GM06990 (cell line): ENCODE data around the gene SYNE2.

Source experiments
- DNase-seq: peaks from one replicate; pipeline ENCODE4 v3.0.0-alpha.2; 2011; ENCODE audit not compliant: insufficient read length; ENCODE audit errors: extremely low read depth
- H3K27me3 ChIP-seq: replicated peaks from 2 replicates; pipeline ENCODE4 v1.6.0; 2011; ENCODE audit warnings: low read length; ENCODE audit not compliant: control insufficient read depth, insufficient read depth
- H3K36me3 ChIP-seq: 2 replicates; pipeline ENCODE4 v1.5.1; 2011; ENCODE audit warnings: low read length; ENCODE audit not compliant: control insufficient read depth, insufficient read depth
- H3K4me3 ChIP-seq: replicated peaks from 2 replicates; pipeline ENCODE4 v1.5.1; 2011; ENCODE audit warnings: low read depth, mild to moderate bottlenecking, control low read depth, low read length
- TF ChIP-seq, protein P1 (sequence below): IDR thresholded peaks from 2 replicates; pipeline ENCODE4 v1.5.1; 2011; ENCODE audit warnings: low read length, control low read depth, mild to moderate bottlenecking, inconsistent platforms; ENCODE audit not compliant: insufficient read depth, poor library complexity, severe bottlenecking

The SYNE2 gene

DNA sequence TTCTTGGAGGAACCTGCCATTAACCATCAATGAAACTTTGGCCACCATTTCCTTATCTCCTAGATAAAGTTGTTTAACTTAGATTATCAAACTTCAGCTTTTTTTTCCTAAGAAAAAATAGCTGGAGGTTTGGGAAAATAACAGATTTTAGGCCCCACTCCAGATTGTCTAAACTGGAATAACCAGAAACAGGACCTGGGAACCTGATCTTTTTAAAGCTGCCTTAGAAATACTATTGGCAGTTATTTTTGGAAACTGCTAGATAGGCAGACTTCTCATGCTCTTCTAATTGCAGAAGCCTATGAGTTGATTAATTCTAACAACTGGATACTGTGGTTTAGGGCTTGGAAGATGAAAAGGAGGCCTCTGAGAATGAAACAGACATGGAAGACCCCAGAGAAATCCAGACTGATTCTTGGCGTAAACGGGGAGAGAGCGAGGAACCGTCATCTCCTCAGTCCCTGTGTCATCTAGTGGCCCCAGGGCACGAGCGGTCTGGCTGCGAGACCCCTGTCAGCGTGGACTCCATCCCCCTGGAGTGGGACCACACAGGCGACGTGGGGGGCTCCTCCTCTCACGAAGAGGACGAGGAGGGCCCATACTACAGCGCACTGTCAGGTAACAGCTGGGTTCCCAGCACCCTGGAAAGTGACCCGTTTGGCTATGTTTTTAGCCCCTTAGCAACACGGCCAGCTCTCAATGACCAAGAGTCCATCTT lies 361.2 kb downstream of the SYNE2 start:
- no peak for DNase-seq
- Histone ChIP-seq H3K36me3 (peaks cover 20% of the 10 kb centered on the region), H3K4me3 (no peak overlapping the region), H3K27me3 (no peaks in the 10 kb centered on the region)
- TF ChIP-seq, protein P1, sequence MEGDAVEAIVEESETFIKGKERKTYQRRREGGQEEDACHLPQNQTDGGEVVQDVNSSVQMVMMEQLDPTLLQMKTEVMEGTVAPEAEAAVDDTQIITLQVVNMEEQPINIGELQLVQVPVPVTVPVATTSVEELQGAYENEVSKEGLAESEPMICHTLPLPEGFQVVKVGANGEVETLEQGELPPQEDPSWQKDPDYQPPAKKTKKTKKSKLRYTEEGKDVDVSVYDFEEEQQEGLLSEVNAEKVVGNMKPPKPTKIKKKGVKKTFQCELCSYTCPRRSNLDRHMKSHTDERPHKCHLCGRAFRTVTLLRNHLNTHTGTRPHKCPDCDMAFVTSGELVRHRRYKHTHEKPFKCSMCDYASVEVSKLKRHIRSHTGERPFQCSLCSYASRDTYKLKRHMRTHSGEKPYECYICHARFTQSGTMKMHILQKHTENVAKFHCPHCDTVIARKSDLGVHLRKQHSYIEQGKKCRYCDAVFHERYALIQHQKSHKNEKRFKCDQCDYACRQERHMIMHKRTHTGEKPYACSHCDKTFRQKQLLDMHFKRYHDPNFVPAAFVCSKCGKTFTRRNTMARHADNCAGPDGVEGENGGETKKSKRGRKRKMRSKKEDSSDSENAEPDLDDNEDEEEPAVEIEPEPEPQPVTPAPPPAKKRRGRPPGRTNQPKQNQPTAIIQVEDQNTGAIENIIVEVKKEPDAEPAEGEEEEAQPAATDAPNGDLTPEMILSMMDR, result no peak

DNA sequence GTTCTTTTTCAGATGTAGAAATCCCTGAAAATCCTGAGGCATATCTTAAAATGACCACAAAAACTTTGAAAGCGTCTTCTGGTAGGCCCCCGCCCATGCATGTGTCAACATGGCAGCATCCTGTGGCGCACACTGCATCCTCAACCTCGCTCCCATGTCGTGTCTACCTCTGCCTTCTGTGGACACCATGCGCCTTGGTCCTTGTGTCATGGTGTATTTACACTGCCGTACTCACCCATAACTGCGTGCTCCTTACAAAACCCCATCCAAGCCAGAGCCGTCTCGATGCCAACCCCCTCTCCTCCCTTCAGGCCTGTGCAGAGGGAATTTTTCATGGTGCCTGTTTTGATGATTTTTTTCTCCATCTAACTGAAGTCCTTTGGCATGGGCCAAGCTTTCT lies 362.5 kb downstream of the SYNE2 start:
- Histone ChIP-seq H3K4me3 (no peak overlapping the region), H3K27me3 (no peaks in the 10 kb centered on the region), H3K36me3 (peaks cover 16% of the 10 kb centered on the region)
- DNase-seq, result no peak
- TF ChIP-seq, protein P1, result no peak

DNA sequence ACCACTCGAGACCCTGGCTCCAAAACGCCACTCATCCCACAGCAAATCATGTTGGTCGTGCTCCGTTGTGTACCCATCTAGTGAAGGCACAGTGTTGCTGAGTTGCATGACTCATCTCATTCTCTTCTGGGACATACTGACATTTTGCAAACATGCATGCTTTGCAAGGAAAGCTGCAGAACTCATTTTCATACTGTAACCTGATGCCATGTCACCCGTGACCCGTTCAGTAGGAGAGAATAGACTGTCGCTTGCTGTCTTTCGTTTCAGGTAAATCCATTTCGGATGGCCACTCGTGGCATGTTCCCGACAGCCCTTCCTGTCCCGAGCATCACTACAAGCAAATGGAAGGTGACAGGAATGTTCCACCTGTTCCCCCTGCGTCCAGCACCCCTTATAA lies 363.2 kb downstream of the SYNE2 start:
- Histone ChIP-seq H3K27me3 (no peaks in the 10 kb centered on the region), H3K36me3 (peaks cover 19% of the 10 kb centered on the region)
- DNase-seq, result no peak

DNA sequence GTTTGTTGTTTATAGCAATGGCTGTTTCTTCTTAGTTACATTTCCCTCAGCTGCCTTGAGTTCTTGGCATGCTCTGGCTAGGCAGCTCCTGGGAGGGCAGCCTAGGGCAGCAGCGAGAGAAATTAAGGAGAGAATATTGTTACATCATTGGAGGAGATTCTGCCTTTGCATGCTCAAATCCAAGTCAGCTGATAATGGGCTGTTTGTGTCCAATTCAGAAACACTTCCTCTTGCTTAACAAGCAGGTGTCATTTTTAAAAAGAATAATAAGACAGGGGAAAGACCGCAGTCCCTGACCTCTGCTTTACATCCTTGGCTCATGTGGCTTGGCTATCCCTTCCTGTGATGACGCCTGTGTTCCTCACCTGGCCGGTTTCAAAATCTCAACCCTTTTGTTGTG lies 364.5 kb downstream of the SYNE2 start:
- H3K4me3 ChIP-seq, result no peak overlapping the region
- peak; percentile 39 for DNase-seq
- H3K36me3 ChIP-seq, result peaks cover 22% of the 10 kb centered on the region
- TF ChIP-seq, protein P1, result no peak
- no peaks in the 10 kb centered on the region for H3K27me3 ChIP-seq

More for the DNA sequence above, 363.2 kb downstream of the SYNE2 start:
- H3K4me3 ChIP-seq, result no peak overlapping the region
- TF ChIP-seq, protein P1, result no peak

DNA sequence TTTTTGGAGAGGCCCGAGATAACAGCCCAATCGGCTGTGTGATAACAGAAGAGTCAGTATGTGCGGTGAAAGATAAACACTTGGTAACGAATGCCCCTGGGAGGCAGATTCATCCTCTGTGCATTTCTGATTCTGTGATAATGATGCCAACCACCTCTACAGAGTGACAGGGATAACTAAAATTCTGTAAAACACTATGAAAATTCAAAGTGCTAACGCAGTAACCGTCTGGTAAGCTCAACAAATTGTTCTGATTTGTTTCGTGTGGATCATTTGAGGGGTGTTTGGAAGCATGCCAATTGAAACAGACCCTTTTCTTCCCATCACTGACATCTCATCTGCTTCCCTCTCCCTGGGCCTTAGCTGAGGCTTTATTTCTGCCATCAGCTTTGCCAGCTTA lies 365.0 kb downstream of the SYNE2 start:
- no peak overlapping the region for H3K4me3 ChIP-seq
- TF ChIP-seq, protein P1, result no peak
- peaks cover 22% of the 10 kb centered on the region for H3K36me3 ChIP-seq
- no peaks in the 10 kb centered on the region for H3K27me3 ChIP-seq
- no peak for DNase-seq
